Activated CD8-positive, alpha-beta T cell treated with anti-CD3 and anti-CD28 coated beads for 36 hours (primary cell): ENCODE data around the gene RPUSD2. TPM values are rescaled to one million over a fixed set of nuclear protein-coding genes. Genes with fewer than 3 reads are reported as not detected.

Source experiments
- ATAC-seq: fragments of 200-7000 bp; cut with Tn5 transposase; one replicate; pipeline ENCODE4 v1.10.0; 2021; ENCODE audit warnings: mild to moderate bottlenecking, moderate library complexity
- CTCF ChIA-PET: fragments of 350-600 bp; sonication (Branson Sonifier 250); formaldehyde crosslinking; loops from one replicate; lab custom pipeline; 2021; ENCODE audit warnings: antibody characterized with exemption; lab: Charles Lee
- POLR2A ChIA-PET: fragments of 350-600 bp; sonication (Branson Sonifier 250); formaldehyde crosslinking; loops from one replicate; lab custom pipeline; 2021; ENCODE audit warnings: antibody characterized with exemption; lab: Charles Lee
- DNase-seq: peaks from one replicate; pipeline ENCODE4 v3.0.0-alpha.2; 2020
- H3K27ac Mint-ChIP-seq: one replicate; pipeline ENCODE4 v1.8.0; 2021; ENCODE audit warnings: mild to moderate bottlenecking, mixed read lengths
- H3K27me3 Mint-ChIP-seq: one replicate; pipeline ENCODE4 v1.8.0; 2021; ENCODE audit warnings: mixed read lengths
- H3K36me3 Mint-ChIP-seq: one replicate; pipeline ENCODE4 v1.8.0; 2021; ENCODE audit warnings: low read depth, mixed read lengths
- H3K4me1 Mint-ChIP-seq: one replicate; pipeline ENCODE4 v1.8.0; 2021; ENCODE audit warnings: low read depth, mixed read lengths
- H3K4me3 Mint-ChIP-seq: one replicate; pipeline ENCODE4 v1.8.0; 2021; ENCODE audit warnings: mild to moderate bottlenecking, moderate library complexity, mixed read lengths
- H3K9me3 Mint-ChIP-seq: one replicate; pipeline ENCODE4 v1.8.0; 2021; ENCODE audit warnings: mixed read lengths
- CTCF ChIP-seq: fragments of 200-600 bp; IDR thresholded peaks from one replicate; pipeline ENCODE4 v1.8.0; 2022; ENCODE audit warnings: antibody characterized with exemption, mild to moderate bottlenecking
- intact Hi-C: fragments of 100-400 bp; cut with micrococcal nuclease; formaldehyde crosslinking; loops from one replicate; pipeline ENCODE4 v1.10.0; 2022
- total RNA-seq, 2 experiments: library from RNA; stranded (reverse); gene quantifications; one replicate each; pipeline ENCODE4 v1.2.3, GENCODE V29; 2021

Gene RPUSD2
- total RNA-seq, 2 experiments from 2014 or later = 17.2 to 19.0 TPM

- ATAC-seq (no peak), DNase-seq (no peak)
- ChIA-PET POLR2A (interaction anchor here (0.6 to 0.9 kb wide), 3 partner anchors 11 to 183 kb away, joined by 3 to 4 read pairs (median 3); partner anchors contain the start of gene RPUSD2), CTCF (interaction anchor here (1.0 kb wide), 1 partner anchor 11 kb away, joined by 4 read pairs; no protein-coding TSS in a partner anchor)
- H3K27me3 Mint-ChIP-seq = peaks cover 5% of the 10 kb centered on the region
- no peak for TF ChIP-seq CTCF
- no peak overlapping the region for H3K4me3 Mint-ChIP-seq
- no peaks in the 10 kb centered on the region for H3K9me3 Mint-ChIP-seq
- peaks cover 8% of the 10 kb centered on the region for H3K4me1 Mint-ChIP-seq
- intact Hi-C loops = no loop called here
- H3K36me3 Mint-ChIP-seq = peaks cover under 1% of the 10 kb centered on the region
- no peak overlapping the region for H3K27ac Mint-ChIP-seq
These were observed 29.6 kb downstream of the RPUSD2 start for GRCh38 chr15:40598672-40599071.

DNA sequence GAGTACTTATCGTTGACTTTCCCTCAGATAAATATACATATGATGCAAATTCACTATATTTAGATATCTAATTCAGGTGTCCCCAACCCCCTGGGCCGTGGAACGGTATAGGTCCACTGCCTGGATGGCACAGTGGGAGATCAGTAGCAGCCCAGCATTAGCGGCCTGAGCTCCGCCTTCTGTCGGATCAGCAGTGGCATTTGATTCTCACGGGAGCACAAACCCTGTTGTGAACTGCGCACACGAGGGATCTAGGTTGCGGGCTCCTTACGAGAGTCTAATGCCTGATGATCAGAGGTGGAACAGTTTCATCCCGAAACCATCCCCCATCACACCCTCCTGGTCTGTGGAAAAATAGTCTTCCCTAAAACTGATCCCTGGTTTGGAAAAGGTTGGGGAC, 31.9 kb downstream of the RPUSD2 start:
- Mint-ChIP-seq H3K36me3 (peaks cover 2% of the 10 kb centered on the region), H3K27me3 (no peaks in the 10 kb centered on the region), H3K27ac (no peak overlapping the region), H3K4me3 (no peak overlapping the region), H3K9me3 (no peaks in the 10 kb centered on the region), H3K4me1 (no peaks in the 10 kb centered on the region)
- ATAC-seq (no peak), DNase-seq (no peak)
- TF ChIP-seq CTCF = no peak
- POLR2A ChIA-PET = no interaction called here
- intact Hi-C loops = no loop called here
- CTCF ChIA-PET = interaction anchor here (0.7 to 3.0 kb wide), 3 partner anchors 9 to 181 kb away, joined by 3 to 13 read pairs (median 4); no protein-coding TSS in a partner anchor

DNA sequence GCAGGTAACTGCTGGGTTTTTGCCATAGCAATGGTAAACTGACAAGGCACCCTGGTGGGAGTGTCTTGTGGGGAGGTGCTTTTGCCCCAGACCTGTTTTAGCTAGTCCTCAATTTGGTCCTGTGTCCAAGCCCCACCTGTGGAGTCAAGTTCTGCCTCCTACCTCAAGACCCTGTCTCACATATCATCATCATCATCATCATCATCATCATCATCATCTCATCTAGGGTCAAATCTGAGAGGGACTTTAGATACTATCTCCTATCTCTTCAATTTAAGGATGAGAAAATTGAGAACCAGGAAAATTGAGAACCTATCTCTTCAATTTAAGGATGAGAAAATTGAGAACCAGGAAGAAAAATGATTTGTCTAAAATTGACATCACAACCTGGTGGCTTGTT, 34.8 kb downstream of the RPUSD2 start:
- ChIA-PET CTCF (interaction anchor here (0.8 to 1.7 kb wide), 3 partner anchors 9 to 254 kb away, joined by 3 read pairs; no protein-coding TSS in a partner anchor), POLR2A (no interaction called here)
- no peak overlapping the region for H3K4me3 Mint-ChIP-seq

DNA sequence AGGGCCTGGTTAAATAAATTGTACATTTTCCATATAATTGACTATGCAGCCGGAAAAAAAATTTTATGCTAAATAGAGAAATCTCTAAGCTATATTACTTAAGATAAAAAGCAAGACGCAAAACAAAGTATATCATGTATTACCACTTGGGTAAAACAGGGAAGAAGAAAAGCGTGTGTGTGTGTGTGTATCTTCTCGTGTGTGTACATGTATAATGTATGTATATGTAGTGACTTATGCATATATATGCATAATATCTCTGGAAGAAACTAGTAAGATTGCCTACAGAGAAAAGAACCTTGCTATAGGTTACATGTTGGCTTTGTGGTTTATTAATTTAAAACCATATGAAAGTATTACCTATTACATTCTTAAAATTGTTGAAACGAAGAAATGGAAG, 44.0 kb downstream of the RPUSD2 start:
- ChIA-PET CTCF (no interaction called here), POLR2A (no interaction called here)
- no peak overlapping the region for H3K4me3 Mint-ChIP-seq
- intact Hi-C loops = no loop called here
- DNase-seq (no peak), ATAC-seq (no peak)
- no peak overlapping the region for H3K27ac Mint-ChIP-seq
- H3K4me1 Mint-ChIP-seq = no peaks in the 10 kb centered on the region
- no peaks in the 10 kb centered on the region for H3K27me3 Mint-ChIP-seq
- TF ChIP-seq CTCF = no peak
- peaks cover 3% of the 10 kb centered on the region for H3K36me3 Mint-ChIP-seq
- no peaks in the 10 kb centered on the region for H3K9me3 Mint-ChIP-seq

More for the DNA sequence above, 34.8 kb downstream of the RPUSD2 start:
- intact Hi-C loops = no loop called here
- Mint-ChIP-seq H3K27me3 (no peaks in the 10 kb centered on the region), H3K4me1 (no peaks in the 10 kb centered on the region), H3K36me3 (peaks cover 4% of the 10 kb centered on the region), H3K9me3 (no peaks in the 10 kb centered on the region), H3K27ac (no peak overlapping the region)
- DNase-seq (no peak), ATAC-seq (no peak)
- no peak for TF ChIP-seq CTCF

DNA sequence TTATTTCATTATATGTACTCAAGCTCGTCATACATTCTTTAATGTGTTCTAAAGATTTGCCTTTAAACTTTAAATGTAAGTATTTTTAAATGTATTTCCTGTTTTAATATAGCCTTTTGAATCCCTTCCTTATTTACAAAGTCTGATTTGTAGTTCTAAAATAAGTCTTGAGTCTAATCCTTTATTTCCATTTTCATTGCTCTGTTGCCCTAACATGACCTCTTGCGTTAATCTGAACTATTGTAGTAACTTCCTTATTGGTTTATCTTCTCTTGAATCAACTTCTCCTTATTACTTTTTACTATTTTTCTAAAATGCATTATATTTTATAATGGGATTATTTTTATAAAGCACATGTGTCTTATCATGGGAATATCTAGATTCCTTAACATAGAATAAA, 48.9 kb downstream of the RPUSD2 start:
- no peak for TF ChIP-seq CTCF
- no peaks in the 10 kb centered on the region for H3K4me1 Mint-ChIP-seq
- H3K27ac Mint-ChIP-seq = no peak overlapping the region
- peaks cover 10% of the 10 kb centered on the region for H3K36me3 Mint-ChIP-seq
- H3K27me3 Mint-ChIP-seq = no peaks in the 10 kb centered on the region
- no peak overlapping the region for H3K4me3 Mint-ChIP-seq
- ATAC-seq (no peak), DNase-seq (no peak)
- ChIA-PET POLR2A (no interaction called here), CTCF (no interaction called here)
- intact Hi-C loops = no loop called here
- no peaks in the 10 kb centered on the region for H3K9me3 Mint-ChIP-seq
